CD14-positive monocyte (primary cell): ENCODE data around the gene ZNF771. TPM values are rescaled to one million over a fixed set of nuclear protein-coding genes. Genes with fewer than 3 reads are reported as not detected.

ENCODE experiments used
- DNase-seq, 3 donors: peaks; one replicate each; pipeline ENCODE4 v3.0.0-alpha.2; 2011 to 2022
- H2AFZ ChIP-seq: 2 replicates; pipeline ENCODE4 v1.6.0; 2012; ENCODE audit warnings: mild to moderate bottlenecking, low read depth, low read length, inconsistent platforms; ENCODE audit not compliant: insufficient read depth, poor library complexity, severe bottlenecking
- H3K27ac ChIP-seq, 2 donors: 1 replicate in 1 of 2; 2 replicates in 1 of 2; pipeline ENCODE4 v1.5.1; 2012 to 2013; ENCODE audit warnings: low read length in 2 of 2, control low read depth in 1 of 2, inconsistent platforms in 1 of 2, low read depth in 1 of 2, mild to moderate bottlenecking in 1 of 2
- H3K27me3 ChIP-seq, 2 donors: one replicate each; pipeline versions ENCODE4 v1.6.0 to v1.6.1; 2011 to 2013; ENCODE audit warnings: low read length in 2 of 2; ENCODE audit not compliant: control insufficient read depth in 2 of 2, insufficient read depth in 2 of 2
- H3K36me3 ChIP-seq, 2 donors: replicated peaks in 1 of 2; 1 replicate in 1 of 2; 2 replicates in 1 of 2; pipeline versions ENCODE4 v1.5.1 to v1.6.1; 2012 to 2013; ENCODE audit warnings: low read length in 2 of 2, control low read depth in 1 of 2, inconsistent platforms in 1 of 2, mild to moderate bottlenecking in 1 of 2; ENCODE audit not compliant: insufficient read depth in 2 of 2, control insufficient read depth in 1 of 2
- H3K4me1 ChIP-seq, 2 donors: 1 replicate in 1 of 2; 2 replicates in 1 of 2; pipeline versions ENCODE4 v1.5.1 to v1.6.1; 2012 to 2013; ENCODE audit warnings: low read length in 2 of 2, control low read depth in 1 of 2, inconsistent platforms in 1 of 2, mild to moderate bottlenecking in 1 of 2, moderate library complexity in 1 of 2; ENCODE audit not compliant: insufficient read depth in 2 of 2, control insufficient read depth in 1 of 2
- H3K4me2 ChIP-seq: replicated peaks from 2 replicates; pipeline ENCODE3; 2012; ENCODE audit warnings: low read length, moderate library complexity, mild to moderate bottlenecking; ENCODE audit not compliant: poor library complexity, severe bottlenecking; ENCODE audit errors: extremely low read depth
- H3K4me3 ChIP-seq, 3 experiments: fragments of 200-600 bp in 1 of 3; sonication (generic) in 1 of 3; replicated peaks in 1 of 3; 1 replicate in 2 of 3; 2 replicates in 1 of 3; pipeline ENCODE4 v1.5.1; 2011 to 2013; ENCODE audit warnings: low read length in 3 of 3, mild to moderate bottlenecking in 3 of 3, control low read depth in 2 of 3, low read depth in 2 of 3, inconsistent platforms in 1 of 3, moderate library complexity in 1 of 3
- H3K79me2 ChIP-seq: 2 replicates; pipeline ENCODE4 v1.6.0; 2012; ENCODE audit warnings: mild to moderate bottlenecking, control low read depth, inconsistent platforms, low read length, moderate library complexity; ENCODE audit not compliant: insufficient read depth
- H3K9ac ChIP-seq: 2 replicates; pipeline ENCODE4 v1.6.0; 2017; ENCODE audit warnings: low read length, mild to moderate bottlenecking; ENCODE audit not compliant: insufficient read depth, poor library complexity, severe bottlenecking
- H3K9me3 ChIP-seq, 2 donors: replicated peaks in 1 of 2; 1 replicate in 1 of 2; 2 replicates in 1 of 2; pipeline versions ENCODE4 v1.5.1 to v1.6.1; 2012 to 2013; ENCODE audit warnings: low read length in 2 of 2, control low read depth in 1 of 2; ENCODE audit not compliant: control insufficient read depth in 1 of 2, insufficient read depth in 1 of 2
- H4K20me1 ChIP-seq: 2 replicates; pipeline ENCODE4 v1.6.0; 2012; ENCODE audit warnings: mild to moderate bottlenecking, low read length, control low read depth, moderate library complexity; ENCODE audit not compliant: insufficient read depth
- H3K27ac Mint-ChIP-seq, 7 donors: one replicate each; pipeline ENCODE4 v1.8.0; 2020; ENCODE audit warnings: mild to moderate bottlenecking in 7 of 7, mixed read lengths in 7 of 7, moderate library complexity in 6 of 7, inconsistent platforms in 2 of 7
- H3K27me3 Mint-ChIP-seq, 3 donors: one replicate each; pipeline ENCODE4 v1.8.0; 2021 to 2022; ENCODE audit warnings: low read depth in 3 of 3, mild to moderate bottlenecking in 3 of 3, mixed read lengths in 3 of 3, moderate library complexity in 3 of 3, inconsistent platforms in 1 of 3
- H3K36me3 Mint-ChIP-seq, 2 donors: one replicate each; pipeline ENCODE4 v1.8.0; 2020; ENCODE audit warnings: mixed read lengths in 2 of 2, inconsistent platforms in 1 of 2, mild to moderate bottlenecking in 1 of 2
- H3K4me1 Mint-ChIP-seq: one replicate; pipeline ENCODE4 v1.8.0; 2020; ENCODE audit warnings: mild to moderate bottlenecking, mixed read lengths
- H3K4me3 Mint-ChIP-seq, 2 donors: one replicate each; pipeline ENCODE4 v1.8.0; 2020; ENCODE audit warnings: mild to moderate bottlenecking in 2 of 2, mixed read lengths in 2 of 2, moderate library complexity in 1 of 2
- H3K9me3 Mint-ChIP-seq, 7 donors: one replicate each; pipeline ENCODE4 v1.8.0; 2020 to 2022; ENCODE audit warnings: mixed read lengths in 7 of 7, mild to moderate bottlenecking in 6 of 7, moderate library complexity in 6 of 7, inconsistent platforms in 2 of 7
- CTCF ChIP-seq: fragments of 200-600 bp; IDR thresholded peaks from one replicate; pipeline ENCODE4 v1.8.0; 2022; ENCODE audit warnings: antibody characterized with exemption, mild to moderate bottlenecking
- WGBS: methylation state at CpG from one replicate; pipeline ENCODE4 v1.1.5; 2013; ENCODE audit warnings: missing lambda C conversion rate; ENCODE audit not compliant: insufficient coverage; 5-methylcytosine and 5-hydroxymethylcytosine counted together
- intact Hi-C, 2 donors: fragments of 100-400 bp; cut with micrococcal nuclease; formaldehyde crosslinking; loops; one replicate each; pipeline versions ENCODE4 v1.15.0 to v1.15.1; 2023
- polyA plus RNA-seq, 3 donors: library from polyadenylated mRNA; depleted of rRNA in 1 of 3; unstranded in 2 of 3; stranded (reverse) in 1 of 3; fragments of 300-500 nt in 2 of 3; fragments of >200 nt in 1 of 3; fragmentation: Illumina TruSeq in 2 of 3; gene quantifications; 1 replicate in 2 of 3; 2 replicates in 1 of 3; pipeline ENCODE4 v1.2.3, GENCODE V29; 2012 to 2021

Gene ZNF771
- polyA plus RNA-seq, 3 donors = 0.39 to 0.68 (median 0.51) TPM

DNA sequence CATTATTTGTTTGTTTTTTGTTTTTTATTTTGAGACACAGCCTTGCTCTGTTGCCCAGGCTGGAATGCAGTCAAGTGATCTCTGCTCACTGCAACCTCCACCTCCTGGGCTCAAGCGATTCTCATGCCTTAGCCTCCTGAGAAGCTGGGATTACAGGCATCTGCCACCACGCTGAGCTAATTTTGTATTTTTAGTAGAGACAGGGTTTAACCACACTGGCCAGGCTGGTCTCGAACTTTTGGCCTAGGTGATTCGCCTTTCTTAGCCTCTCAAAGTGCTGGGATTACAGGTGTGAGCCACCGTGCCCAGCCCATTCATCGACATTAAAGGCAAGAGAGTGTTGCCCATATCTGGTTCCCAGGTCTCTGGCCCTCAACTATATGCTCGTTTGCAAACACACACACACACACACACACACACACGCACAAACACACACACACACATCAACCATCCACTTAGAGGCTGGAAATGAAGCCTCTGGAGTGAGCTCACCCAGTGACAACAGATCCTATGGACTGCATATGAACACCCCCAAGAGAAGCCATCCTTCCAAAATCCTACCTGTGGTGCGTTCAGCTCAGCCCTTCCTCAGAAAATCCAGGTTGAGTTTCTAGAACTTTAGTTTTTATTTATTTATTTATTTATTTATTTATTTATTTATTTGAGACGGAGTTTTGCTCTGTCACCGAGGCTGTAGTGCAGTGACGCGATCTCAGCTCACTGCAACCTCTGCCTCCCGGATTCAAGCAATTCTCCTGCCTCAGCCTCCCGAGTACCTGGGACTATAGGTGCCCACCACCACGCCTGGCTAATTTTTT, 50.5 kb downstream of the ZNF771 start:
- peak overlapping the region; percentile 86 to 89 for H3K27ac ChIP-seq
- Mint-ChIP-seq H3K4me1 (peaks cover 43% of the 10 kb centered on the region), H3K9me3 (no peaks in the 10 kb centered on the region)

More for the DNA sequence above, 50.5 kb downstream of the ZNF771 start:
- Histone ChIP-seq H3K79me2 (no peaks in the 10 kb centered on the region), H3K4me3 (no peak overlapping the region), H4K20me1 (no peaks in the 10 kb centered on the region), H3K4me2 (no peak overlapping the region), H3K27me3 (no peaks in the 10 kb centered on the region), H3K36me3 (no peaks in the 10 kb centered on the region), H3K9ac (no peak overlapping the region), H3K9me3 (no peaks in the 10 kb centered on the region), H3K4me1 (peaks cover 41 to 42% of the 10 kb centered on the region in 2 donors), H2AFZ (no peak overlapping the region)
- Mint-ChIP-seq H3K27me3 (peaks cover 0 to 3% (median 2%) of the 10 kb centered on the region in 3 donors), H3K4me3 (no peak overlapping the region), H3K36me3 (no peaks in the 10 kb centered on the region), H3K27ac (peak overlapping the region; percentile 79 to 92 (median 85))
- intact Hi-C loops = no loop called here
- WGBS = 85% methylated on average over 8 of the region's 16 CpGs
- no peak for TF ChIP-seq CTCF
- no peak for DNase-seq
